ENCODE data around the gene SLC22A2.

GRCh38 chr6:160202411-160202810, 56.2 kb downstream of the SLC22A2 start:
- TF ChIP-seq CTCF (IDR thresholded peaks at IDR 0.05; ENCODE audit: extremely low read depth in 1 of 2, insufficient read depth in 1 of 2, low read depth in 1 of 2, low read length in 2 of 2) (no peak), EZH2 (IDR thresholded peaks at IDR 0.05; ENCODE audit: borderline replicate concordance, low read depth, low read length, severe bottlenecking) (no peak), POLR2A (IDR thresholded peaks at IDR 0.05; ENCODE audit: low read depth, low read length) (no peak), JUN (IDR thresholded peaks at IDR 0.05; ENCODE audit: borderline replicate concordance, insufficient read depth, insufficient read length, low read depth) (no peak), FOS (IDR thresholded peaks at IDR 0.05; ENCODE audit: borderline replicate concordance, insufficient read depth, low read length) (no peak), POLR2AphosphoS5 (IDR thresholded peaks at IDR 0.05; ENCODE audit: insufficient read depth, low read depth, low read length) (no peak), MAX (IDR thresholded peaks at IDR 0.05; ENCODE audit: insufficient read depth, insufficient read length) (no peak), MYC (IDR thresholded peaks at IDR 0.05; ENCODE audit: low read depth, low read length) (no peak), GATA2 (IDR thresholded peaks at IDR 0.05; ENCODE audit: insufficient read depth, insufficient read length, low read depth, low read length) (no peak)

Measured in endothelial cell of umbilical vein (primary cell).